HG03175 (cell line): Measurements from ENCODE around the gene CXCL12.

ENCODE experiments used
- ATAC-seq: cut with Tn5 transposase; IDR thresholded peaks from one replicate; pipeline ENCODE4 v1.9.1; 2021; ENCODE audit warnings: mild to moderate bottlenecking, moderate library complexity; ENCODE audit not compliant: unreplicated experiment

Gene CXCL12

DNA sequence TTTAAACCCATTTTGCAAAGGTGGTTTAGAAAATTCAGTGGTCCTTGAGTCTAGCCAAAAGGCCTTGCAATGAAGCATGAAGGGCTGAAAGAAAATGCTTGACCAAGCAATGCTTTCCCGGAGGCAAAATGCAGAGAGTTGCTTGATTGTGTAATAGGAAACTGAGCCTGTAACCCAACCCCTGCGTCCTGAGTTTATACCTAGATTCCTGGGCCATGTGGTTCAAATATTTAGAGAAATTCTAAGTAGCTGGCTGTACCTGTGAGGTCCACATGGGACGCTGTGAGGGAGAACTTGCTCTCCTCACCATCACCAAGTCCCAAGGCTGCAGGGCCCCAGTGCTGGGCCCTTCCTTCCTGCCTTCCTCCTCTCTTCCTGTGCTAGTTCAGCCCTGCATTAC lies 45.7 kb downstream of the CXCL12 start:
- no peak for ATAC-seq

DNA sequence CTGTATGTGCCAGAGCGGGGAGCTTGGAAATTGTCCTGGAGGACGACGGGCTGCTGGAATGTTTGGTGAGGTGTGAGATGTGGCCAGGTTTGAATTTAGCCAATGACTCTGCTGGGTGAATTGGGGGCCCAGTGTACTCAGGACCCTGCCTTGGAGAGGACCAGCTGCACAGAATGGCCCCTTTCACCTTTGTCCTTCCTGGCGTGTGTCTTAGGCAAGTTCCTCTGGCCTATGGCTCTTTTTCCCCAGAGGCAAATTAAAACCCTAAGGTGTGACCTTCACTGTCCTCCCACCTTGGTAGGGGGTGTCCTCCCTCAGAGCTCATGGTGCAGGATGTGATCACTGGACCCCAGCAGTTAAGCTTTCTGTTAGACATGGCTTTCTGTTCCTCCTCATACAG lies 47.8 kb downstream of the CXCL12 start:
- ATAC-seq, result no peak

DNA sequence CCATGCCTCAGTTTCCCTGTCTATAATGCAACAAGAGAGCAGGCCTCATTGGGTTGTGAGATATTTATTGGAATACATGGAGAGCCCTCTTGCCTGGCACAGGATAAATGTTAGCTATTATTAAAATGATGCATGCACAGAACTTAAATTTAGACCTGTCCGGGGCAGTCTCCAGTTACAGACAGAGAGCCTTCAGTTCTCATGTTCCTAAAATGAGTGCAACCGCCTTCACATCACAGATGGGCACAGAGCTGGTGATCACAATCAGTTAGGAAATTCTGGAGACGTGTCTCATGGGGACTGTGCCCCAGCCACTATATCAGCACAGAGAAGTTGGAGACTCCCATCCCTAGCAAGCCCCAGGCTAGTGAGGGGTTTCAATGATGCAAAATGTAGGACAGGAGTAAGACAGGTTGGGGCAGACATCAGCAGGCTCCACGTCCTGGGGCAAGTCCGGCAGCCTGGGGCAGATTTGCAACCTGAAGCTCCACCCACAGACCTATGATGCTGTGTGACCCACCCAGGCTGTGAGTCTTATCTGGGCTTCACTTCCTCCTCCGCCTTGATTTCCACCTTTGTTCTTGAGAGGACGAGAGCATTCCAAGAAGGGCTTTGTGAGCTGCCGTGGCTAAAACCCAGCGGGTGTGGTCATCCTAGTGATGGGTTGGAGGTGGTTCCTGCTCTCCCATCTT lies 49.4 kb downstream of the CXCL12 start:
- ATAC-seq, result no peak

DNA sequence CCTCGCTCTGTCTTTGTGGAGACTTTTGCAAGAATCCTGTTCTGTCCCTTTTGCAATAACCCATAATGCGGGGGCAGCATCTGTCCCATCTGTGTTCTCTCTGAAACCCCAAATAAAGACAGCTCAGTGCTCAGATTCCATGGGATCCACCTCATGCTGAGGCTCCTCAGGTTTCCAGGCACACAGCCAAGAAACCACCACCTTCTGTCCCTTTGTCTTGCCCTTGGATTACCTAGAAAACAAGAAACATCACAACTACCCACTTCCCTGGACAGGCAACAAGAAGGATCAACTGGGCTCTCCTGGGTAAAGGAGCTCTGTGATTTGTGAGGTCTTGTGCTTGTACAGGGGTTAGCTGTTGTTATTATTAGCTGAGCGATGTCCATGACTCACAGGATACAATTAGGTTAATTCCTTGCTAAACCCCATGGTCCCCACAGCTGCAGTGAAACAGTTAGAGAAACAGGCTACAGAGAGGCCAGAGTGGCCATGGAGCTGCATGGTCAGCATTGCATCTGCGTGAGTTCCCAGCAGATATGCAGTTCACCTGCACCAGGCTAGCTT lies 50.2 kb downstream of the CXCL12 start:
- ATAC-seq, result no peak

GRCh38 chr10:44334091-44334490 lies 50.8 kb downstream of the CXCL12 start:
- ATAC-seq, result no peak

GRCh38 chr10:44333511-44333910 lies 51.4 kb downstream of the CXCL12 start:
- ATAC-seq, result no peak

- ATAC-seq, result no peak
Measured at GRCh38 chr10:44332465-44332864, 52.4 kb downstream of the CXCL12 start.

- no peak for ATAC-seq
Measured at GRCh38 chr10:44330431-44330830, 54.5 kb downstream of the CXCL12 start.

DNA sequence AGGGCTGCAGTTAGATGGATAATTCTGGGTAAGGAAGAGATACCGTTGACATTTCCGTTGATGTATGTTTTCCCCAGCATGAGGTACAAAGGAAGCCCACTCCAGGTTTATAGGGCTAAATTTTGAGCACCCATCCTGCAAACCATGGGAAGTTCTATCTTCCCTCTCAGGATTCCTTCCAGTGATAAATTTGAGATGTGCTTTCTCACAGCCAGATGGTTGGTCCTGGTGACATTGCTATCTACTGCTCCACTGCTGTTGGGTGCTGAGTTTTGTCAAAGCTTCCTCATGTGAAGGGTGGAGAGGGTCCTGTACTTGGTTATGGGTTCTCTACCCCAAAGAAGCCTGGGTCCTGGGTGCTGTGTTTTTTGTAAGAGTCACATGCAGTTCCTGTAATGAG lies 57.4 kb downstream of the CXCL12 start:
- ATAC-seq, result no peak
